K562 (cell line): ENCODE measurements around the gene LAMA3. TPM values are rescaled to one million over a fixed set of nuclear protein-coding genes. Genes with fewer than 3 reads are reported as not detected.

Experiments
- CSDE1 ChIP-seq, 2 experiments: fragments of 450-650 bp; IDR thresholded peaks; 2 replicates each; pipeline ENCODE4 v1.6.1; 2016; ENCODE audit warnings: mild to moderate bottlenecking in 1 of 2
- ESRRA ChIP-seq: fragments of 450-650 bp; IDR thresholded peaks from 2 replicates; pipeline ENCODE4 v1.6.1; 2014; ENCODE audit warnings: low read depth, mild to moderate bottlenecking, moderate library complexity, borderline replicate concordance
- FIP1L1 ChIP-seq: fragments of 200-400 bp; formaldehyde crosslinking; IDR thresholded peaks from 2 replicates; pipeline ENCODE4 v1.6.1; 2018; ENCODE audit warnings: mild to moderate bottlenecking, low read depth, low read length; ENCODE audit not compliant: poor library complexity, severe bottlenecking
- HMGN3 ChIP-seq: IDR thresholded peaks from 2 replicates; pipeline ENCODE4 v1.6.1; 2011; ENCODE audit warnings: borderline replicate concordance, low read depth, mild to moderate bottlenecking, mixed read lengths, low read length; ENCODE audit not compliant: insufficient read length; ENCODE audit errors: extremely low read depth
- KDM5B ChIP-seq: fragments of 200-600 bp; sonication (generic); IDR thresholded peaks from 2 replicates; pipeline ENCODE4 v1.6.1; 2012; ENCODE audit warnings: low read depth, mild to moderate bottlenecking, moderate library complexity, low read length, control low read depth, inconsistent platforms; ENCODE audit not compliant: insufficient replicate concordance
- RFX1 ChIP-seq: fragments of 450-650 bp; IDR thresholded peaks from 2 replicates; pipeline ENCODE4 v1.6.1; 2016; ENCODE audit warnings: mild to moderate bottlenecking, moderate library complexity
- SMAD2 ChIP-seq: fragments of 150-350 bp; IDR thresholded peaks from 2 replicates; pipeline ENCODE4 v1.6.1; 2014; ENCODE audit warnings: low read depth, mild to moderate bottlenecking, low read length
- SMAD4 ChIP-seq: fragments of 250-450 bp; sonication (Bioruptor Pico); conservative IDR thresholded peaks from 2 replicates; pipeline ENCODE4 v1.8.0; 2021; ENCODE audit warnings: inconsistent platforms, mild to moderate bottlenecking, moderate library complexity
- TBL1XR1 ChIP-seq, 2 experiments: IDR thresholded peaks; 2 replicates each; pipeline ENCODE4 v1.6.1; 2012; ENCODE audit warnings: improper control_type of control experiment in 2 of 2, low read length in 2 of 2, mild to moderate bottlenecking in 1 of 2
- ZNF133 ChIP-seq: fragments of 250-450 bp; sonication (Bioruptor Pico); IDR thresholded peaks from 2 replicates; pipeline ENCODE4 v1.4.0; 2020; ENCODE audit warnings: mild to moderate bottlenecking
- ZNF24 ChIP-seq: fragments of 450-650 bp; IDR thresholded peaks from 2 replicates; pipeline ENCODE4 v1.6.1; 2016
- polyA plus RNA-seq, 8 experiments: library from polyadenylated mRNA; depleted of rRNA in 4 of 8; stranded (reverse) in 5 of 8; unstranded in 3 of 8; fragments of >200 nt; fragmentation: Nextera tagmentation in 2 of 8; fragmentation: Illumina TruSeq in 1 of 8; extraction: Ambion mirVana in 2 of 8; extraction: Trizol in 1 of 8; gene quantifications; 2 replicates each; pipeline versions ENCODE4 v1.2.1 to v1.2.3, GENCODE V29; 2011 to 2014; ENCODE audit warnings: inconsistent platforms in 1 of 8, missing spikeins in 1 of 8
- total RNA-seq, 7 experiments: library from RNA; depleted of rRNA in 6 of 7; stranded (reverse); fragments of >200 nt in 6 of 7; fragmentation: Illumina TruSeq in 2 of 7; extraction: Trizol in 2 of 7; gene quantifications; 2 replicates each; pipeline versions ENCODE4 v1.2.1 to v1.2.3, GENCODE V29; 2011 to 2021; ENCODE audit warnings: low replicate concordance in 1 of 7
- TF ChIP-seq, protein P1 (sequence below): fragments of 250-450 bp; sonication (Bioruptor Pico); IDR thresholded peaks from 2 replicates; pipeline ENCODE4 v1.8.0; 2022; ENCODE audit warnings: inconsistent platforms, mild to moderate bottlenecking, moderate library complexity, borderline replicate concordance
- TF ChIP-seq, protein P2 (sequence below): conservative IDR thresholded peaks from 2 replicates; pipeline ENCODE4 v1.6.1; 2011; ENCODE audit warnings: low read depth, mild to moderate bottlenecking, low read length; ENCODE audit not compliant: control insufficient read depth
- TF ChIP-seq, protein P3 (sequence below): fragments of 450-650 bp; IDR thresholded peaks from 2 replicates; pipeline ENCODE4 v1.6.1; 2017; ENCODE audit warnings: mild to moderate bottlenecking, moderate library complexity
- TF ChIP-seq, protein P4 (sequence below): fragments of 450-650 bp; IDR thresholded peaks from 2 replicates; pipeline ENCODE4 v1.6.1; 2016; ENCODE audit warnings: low read depth, mild to moderate bottlenecking, moderate library complexity
- TF ChIP-seq, protein P5 (sequence below): fragments of 450-650 bp; IDR thresholded peaks from 2 replicates; pipeline ENCODE4 v1.6.1; 2014; ENCODE audit warnings: low read depth, mild to moderate bottlenecking, moderate library complexity, borderline replicate concordance

The LAMA3 gene
- total and polyA plus RNA-seq, 9 of the 15 experiments (the other 6 are each of a cell fraction or from before 2014, with no cell fraction given), result 0.07 TPM; not detected in 8

DNA sequence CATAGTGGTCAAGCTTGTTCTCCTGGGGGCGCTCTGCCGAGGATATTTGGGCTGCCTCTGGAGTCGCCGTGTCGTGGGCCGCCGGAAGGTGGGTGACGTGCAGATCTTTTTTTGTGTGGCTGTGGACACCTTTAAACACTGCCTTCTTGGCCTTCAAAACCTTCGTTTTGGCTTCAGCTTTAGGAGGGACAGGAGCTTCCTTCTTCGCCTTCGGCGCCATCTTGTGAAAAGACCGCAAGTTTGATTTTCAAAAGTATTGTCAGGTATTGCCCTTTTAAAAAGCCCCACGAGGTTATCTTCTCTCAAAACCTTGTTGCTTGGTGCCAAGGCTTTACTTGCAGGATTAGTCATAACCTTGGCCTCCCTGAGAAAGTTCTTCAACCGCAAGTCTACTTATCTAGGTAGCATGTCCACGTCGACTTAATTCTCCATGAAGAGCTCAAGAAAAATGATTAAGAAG, 20.8 kb downstream of the LAMA3 start (continued):
- TF ChIP-seq, protein P1, sequence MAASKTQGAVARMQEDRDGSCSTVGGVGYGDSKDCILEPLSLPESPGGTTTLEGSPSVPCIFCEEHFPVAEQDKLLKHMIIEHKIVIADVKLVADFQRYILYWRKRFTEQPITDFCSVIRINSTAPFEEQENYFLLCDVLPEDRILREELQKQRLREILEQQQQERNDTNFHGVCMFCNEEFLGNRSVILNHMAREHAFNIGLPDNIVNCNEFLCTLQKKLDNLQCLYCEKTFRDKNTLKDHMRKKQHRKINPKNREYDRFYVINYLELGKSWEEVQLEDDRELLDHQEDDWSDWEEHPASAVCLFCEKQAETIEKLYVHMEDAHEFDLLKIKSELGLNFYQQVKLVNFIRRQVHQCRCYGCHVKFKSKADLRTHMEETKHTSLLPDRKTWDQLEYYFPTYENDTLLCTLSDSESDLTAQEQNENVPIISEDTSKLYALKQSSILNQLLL, result no peak
- TF ChIP-seq ZNF24 (no peak; the same call in 1 of the 2 replicates), RFX1 (peak; percentile 41), ESRRA (peak; percentile 78; the same call in 1 of the 2 replicates), SMAD2 (no peak), HMGN3 (no peak), TBL1XR1 (IDR thresholded peaks at IDR 0.05; ENCODE audit: low read length in 2 of 2) (peak in 1 of 2 experiments; percentile 50; a peak in 2 of 4 replicates), CSDE1 (IDR thresholded peaks at IDR 0.05) (no peak), SMAD4 (CRISPR knock-in tag) (0 out of 2 replicates have a peak, but pooled peaks have one; percentile 54), FIP1L1 (no peak), KDM5B (no peak), ZNF133 (CRISPR knock-in tag) (no peak)
- TF ChIP-seq, protein P2, sequence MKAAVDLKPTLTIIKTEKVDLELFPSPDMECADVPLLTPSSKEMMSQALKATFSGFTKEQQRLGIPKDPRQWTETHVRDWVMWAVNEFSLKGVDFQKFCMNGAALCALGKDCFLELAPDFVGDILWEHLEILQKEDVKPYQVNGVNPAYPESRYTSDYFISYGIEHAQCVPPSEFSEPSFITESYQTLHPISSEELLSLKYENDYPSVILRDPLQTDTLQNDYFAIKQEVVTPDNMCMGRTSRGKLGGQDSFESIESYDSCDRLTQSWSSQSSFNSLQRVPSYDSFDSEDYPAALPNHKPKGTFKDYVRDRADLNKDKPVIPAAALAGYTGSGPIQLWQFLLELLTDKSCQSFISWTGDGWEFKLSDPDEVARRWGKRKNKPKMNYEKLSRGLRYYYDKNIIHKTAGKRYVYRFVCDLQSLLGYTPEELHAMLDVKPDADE, result no peak
- TF ChIP-seq, protein P3, sequence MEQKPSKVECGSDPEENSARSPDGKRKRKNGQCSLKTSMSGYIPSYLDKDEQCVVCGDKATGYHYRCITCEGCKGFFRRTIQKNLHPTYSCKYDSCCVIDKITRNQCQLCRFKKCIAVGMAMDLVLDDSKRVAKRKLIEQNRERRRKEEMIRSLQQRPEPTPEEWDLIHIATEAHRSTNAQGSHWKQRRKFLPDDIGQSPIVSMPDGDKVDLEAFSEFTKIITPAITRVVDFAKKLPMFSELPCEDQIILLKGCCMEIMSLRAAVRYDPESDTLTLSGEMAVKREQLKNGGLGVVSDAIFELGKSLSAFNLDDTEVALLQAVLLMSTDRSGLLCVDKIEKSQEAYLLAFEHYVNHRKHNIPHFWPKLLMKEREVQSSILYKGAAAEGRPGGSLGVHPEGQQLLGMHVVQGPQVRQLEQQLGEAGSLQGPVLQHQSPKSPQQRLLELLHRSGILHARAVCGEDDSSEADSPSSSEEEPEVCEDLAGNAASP, result no peak
- TF ChIP-seq, protein P4, sequence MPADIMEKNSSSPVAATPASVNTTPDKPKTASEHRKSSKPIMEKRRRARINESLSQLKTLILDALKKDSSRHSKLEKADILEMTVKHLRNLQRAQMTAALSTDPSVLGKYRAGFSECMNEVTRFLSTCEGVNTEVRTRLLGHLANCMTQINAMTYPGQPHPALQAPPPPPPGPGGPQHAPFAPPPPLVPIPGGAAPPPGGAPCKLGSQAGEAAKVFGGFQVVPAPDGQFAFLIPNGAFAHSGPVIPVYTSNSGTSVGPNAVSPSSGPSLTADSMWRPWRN, result peak; percentile 69; the same call in 1 of the 2 replicates
- TF ChIP-seq, protein P5, sequence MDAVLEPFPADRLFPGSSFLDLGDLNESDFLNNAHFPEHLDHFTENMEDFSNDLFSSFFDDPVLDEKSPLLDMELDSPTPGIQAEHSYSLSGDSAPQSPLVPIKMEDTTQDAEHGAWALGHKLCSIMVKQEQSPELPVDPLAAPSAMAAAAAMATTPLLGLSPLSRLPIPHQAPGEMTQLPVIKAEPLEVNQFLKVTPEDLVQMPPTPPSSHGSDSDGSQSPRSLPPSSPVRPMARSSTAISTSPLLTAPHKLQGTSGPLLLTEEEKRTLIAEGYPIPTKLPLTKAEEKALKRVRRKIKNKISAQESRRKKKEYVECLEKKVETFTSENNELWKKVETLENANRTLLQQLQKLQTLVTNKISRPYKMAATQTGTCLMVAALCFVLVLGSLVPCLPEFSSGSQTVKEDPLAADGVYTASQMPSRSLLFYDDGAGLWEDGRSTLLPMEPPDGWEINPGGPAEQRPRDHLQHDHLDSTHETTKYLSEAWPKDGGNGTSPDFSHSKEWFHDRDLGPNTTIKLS, result peak; percentile 57; the same call in 1 of the 2 replicates
